ENCODE data around the gene ALB.

Gene ALB

GRCh38 chr4:73452953-73453700, 49.0 kb downstream of the ALB start:
- no peak for DNase-seq

DNA sequence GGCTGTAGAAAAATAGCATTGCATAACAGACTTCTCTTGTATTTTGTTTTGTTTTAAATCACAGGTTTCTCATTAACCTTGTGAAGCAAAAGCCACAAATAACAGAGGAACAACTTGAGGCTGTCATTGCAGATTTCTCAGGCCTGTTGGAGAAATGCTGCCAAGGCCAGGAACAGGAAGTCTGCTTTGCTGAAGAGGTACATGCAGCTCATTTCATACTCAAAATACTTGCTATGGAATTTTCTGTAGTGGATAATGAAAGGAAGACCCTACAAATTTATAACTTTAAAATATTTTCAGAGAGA, 49.6 kb downstream of the ALB start:
- DNase-seq, result no peak

- DNase-seq, result no peak
Measured at GRCh38 chr4:73454920-73455319, 50.8 kb downstream of the ALB start.

- DNase-seq, result no peak
Measured at GRCh38 chr4:73456177-73457022, 52.3 kb downstream of the ALB start.

GRCh38 chr4:73458184-73459047, 54.3 kb downstream of the ALB start:
- DNase-seq, result no peak

GRCh38 chr4:73459048-73459421, 54.9 kb downstream of the ALB start:
- DNase-seq, result no peak

GRCh38 chr4:73460913-73461522, 56.9 kb downstream of the ALB start:
- no peak for DNase-seq

DNA sequence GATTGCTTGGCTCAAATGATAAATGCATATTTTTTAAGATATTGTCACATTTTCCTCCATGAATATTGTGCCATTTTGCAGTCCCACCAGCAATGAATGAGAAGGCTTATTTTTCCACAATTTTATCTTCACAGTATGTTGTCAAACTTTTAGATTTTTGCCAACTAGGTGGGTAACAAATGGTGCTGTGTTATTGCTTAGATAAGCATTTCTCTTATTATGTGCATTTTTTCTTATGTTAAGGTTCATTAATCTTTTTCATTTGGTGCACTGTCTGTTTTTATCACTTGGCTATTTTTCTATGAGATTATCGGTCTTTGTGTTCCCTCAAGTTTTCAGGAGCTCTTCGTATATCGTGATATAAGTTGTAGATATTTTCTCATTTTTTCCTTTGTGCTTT, 64.1 kb downstream of the ALB start:
- DNase-seq, result no peak

GRCh38 chr4:73470728-73471127, 66.6 kb downstream of the ALB start:
- no peak for DNase-seq

Measured in activated CD4-positive, alpha-beta T cell treated with anti-CD3 and anti-CD28 coated beads, Interleukin-2, Interleukin-6, amounts not matched to agents 100 ng/mL and 50 ng/mL, durations not matched to agents 16 hours and 8 hours (primary cell).